GM12878 (cell line): ENCODE measurements around the gene RAB33A. TPM values are rescaled to one million over a fixed set of nuclear protein-coding genes. Genes with fewer than 3 reads are reported as not detected.

ENCODE experiments used
- ATAC-seq: fragments of 200-7000 bp; cut with Tn5 transposase; 3 replicates; pipeline ENCODE4 v1.9.1; 2020; ENCODE audit warnings: mild to moderate bottlenecking, moderate library complexity
- BruUV-seq: library from RNA; stranded (reverse); fragments of 400-500 nt; replicated peaks from 2 replicates; lab custom pipeline; 2021; lab: Mats Ljungman, UMichigan
- CTCF ChIA-PET: fragments of 300-600 bp; sonication (Branson Sonifier 250); formaldehyde crosslinking; extraction: SDS; loops from one replicate; lab custom pipeline; 2021; ENCODE audit warnings: inconsistent platforms; lab: Yijun Ruan, JAX
- POLR2A ChIA-PET: fragments of 350-600 bp; formaldehyde crosslinking; extraction: SDS; loops from one replicate; lab custom pipeline; 2021; ENCODE audit warnings: inconsistent platforms; lab: Charles Lee
- RAD21 ChIA-PET: fragments of 300-600 bp; sonication (Branson Sonifier 250); formaldehyde crosslinking; loops from one replicate; lab custom pipeline; 2023; ENCODE audit warnings: antibody characterized with exemption; ENCODE audit not compliant: unreplicated experiment; lab: Charles Lee
- SMC1A ChIA-PET: fragments of 300-600 bp; sonication (Branson Sonifier 250); formaldehyde crosslinking; loops from one replicate; lab custom pipeline; 2023; ENCODE audit not compliant: unreplicated experiment, uncharacterized antibody; lab: Charles Lee
- DNase-seq: peaks from one replicate; pipeline ENCODE4 v3.0.0-alpha.2; 2011; ENCODE audit warnings: low read depth, low spot score
- FAIRE-seq: peaks from 3 replicates; lab custom pipeline; 2011; peaks lifted over from hg19 to GRCh38; lab: Jason Lieb, UNC
- H2AFZ ChIP-seq: 2 replicates; pipeline ENCODE4 v1.6.0; 2011; ENCODE audit warnings: low read depth, low read length, control low read depth; ENCODE audit not compliant: control insufficient read depth
- H3K27ac ChIP-seq: 2 replicates; pipeline ENCODE4 v1.5.1; 2011; ENCODE audit warnings: control low read depth; ENCODE audit not compliant: control insufficient read depth, insufficient read depth
- H3K27me3 ChIP-seq, 2 experiments: replicated peaks in 1 of 2; 2 replicates each; pipeline versions ENCODE4 v1.6.0 to v1.6.1; 2011; ENCODE audit warnings: low read length in 1 of 2; ENCODE audit not compliant: control insufficient read depth in 2 of 2, insufficient read depth in 2 of 2
- H3K36me3 ChIP-seq, 2 experiments: 2 replicates each; pipeline ENCODE4 v1.5.1; 2011; ENCODE audit warnings: low read length in 1 of 2; ENCODE audit not compliant: control insufficient read depth in 2 of 2, insufficient read depth in 2 of 2
- H3K4me1 ChIP-seq: 2 replicates; pipeline ENCODE4 v1.6.1; 2011; ENCODE audit warnings: mild to moderate bottlenecking, low read length, moderate library complexity, mixed read lengths; ENCODE audit not compliant: control insufficient read depth, insufficient read depth
- H3K4me2 ChIP-seq: 2 replicates; pipeline ENCODE4 v1.6.0; 2011; ENCODE audit warnings: control low read depth; ENCODE audit not compliant: control insufficient read depth, insufficient read depth
- H3K4me3 ChIP-seq: fragments of 200-600 bp; sonication (generic); 2 replicates; pipeline ENCODE4 v1.5.1; 2016
- H3K79me2 ChIP-seq: 2 replicates; pipeline ENCODE4 v1.6.0; 2011; ENCODE audit warnings: low read length; ENCODE audit not compliant: control insufficient read depth, insufficient read depth
- H3K9ac ChIP-seq: 2 replicates; pipeline ENCODE4 v1.8.0; 2011; ENCODE audit warnings: low read length, control low read depth, mixed read lengths; ENCODE audit not compliant: control insufficient read depth, insufficient read depth
- H3K9me3 ChIP-seq: replicated peaks from 3 replicates; pipeline ENCODE4 v1.5.1; 2011; ENCODE audit warnings: mild to moderate bottlenecking, low read length; ENCODE audit not compliant: control insufficient read depth, insufficient read depth
- H4K20me1 ChIP-seq: 2 replicates; pipeline ENCODE4 v1.6.0; 2011; ENCODE audit not compliant: control insufficient read depth, insufficient read depth
- ATF7 ChIP-seq: fragments of 450-650 bp; IDR thresholded peaks from 2 replicates; pipeline ENCODE4 v1.6.1; 2016; ENCODE audit warnings: low read depth, mild to moderate bottlenecking
- CHD1 ChIP-seq: IDR thresholded peaks from 2 replicates; pipeline ENCODE4 v1.6.1; 2012; ENCODE audit warnings: low read depth, low read length, improper control_type of control experiment
- CREM ChIP-seq: IDR thresholded peaks from 2 replicates; pipeline ENCODE4 v1.6.1; 2014; ENCODE audit warnings: antibody characterized with exemption, low read depth
- EZH2 ChIP-seq: IDR thresholded peaks from 2 replicates; pipeline ENCODE4 v1.6.1; 2012; ENCODE audit warnings: low read depth, mild to moderate bottlenecking, control low read depth, inconsistent platforms, low read length, borderline replicate concordance; ENCODE audit not compliant: control insufficient read depth
- MEF2B ChIP-seq: fragments of 450-650 bp; IDR thresholded peaks from 2 replicates; pipeline ENCODE4 v1.6.1; 2018; ENCODE audit warnings: mild to moderate bottlenecking, moderate library complexity; ENCODE audit not compliant: partially characterized antibody, poor library complexity, severe bottlenecking
- PAX8 ChIP-seq: fragments of 450-650 bp; IDR thresholded peaks from 2 replicates; pipeline ENCODE4 v1.6.1; 2017; ENCODE audit warnings: mild to moderate bottlenecking, moderate library complexity
- RAD51 ChIP-seq: fragments of 450-650 bp; IDR thresholded peaks from 2 replicates; pipeline ENCODE4 v1.6.1; 2016; ENCODE audit warnings: moderate library complexity, mild to moderate bottlenecking, inconsistent platforms
- RELA ChIP-seq: fragments of 450-650 bp; IDR thresholded peaks from 2 replicates; pipeline ENCODE4 v1.8.0; 2014; ENCODE audit warnings: borderline replicate concordance; ENCODE audit not compliant: partially characterized antibody
- ZBED1 ChIP-seq: IDR thresholded peaks from 2 replicates; pipeline ENCODE4 v1.6.1; 2016; ENCODE audit warnings: borderline replicate concordance
- WGBS: methylation state at CpG from one replicate; pipeline ENCODE4 v1.1.6; 2016; ENCODE audit warnings: low lambda C conversion rate; ENCODE audit not compliant: insufficient replicate concordance, insufficient coverage; ENCODE audit errors: missing lambda C conversion rate; 5-methylcytosine and 5-hydroxymethylcytosine counted together
- in situ Hi-C: fragments of 300-500 bp; cut with MboI; formaldehyde crosslinking; loops from 9 replicates; pipeline ENCODE4 v1.14.3; 2018; ENCODE audit warnings: mixed read lengths
- intact Hi-C: fragments of 100-400 bp; cut with micrococcal nuclease; formaldehyde crosslinking; loops from one replicate; pipeline ENCODE4 v1.14.2; 2022; ENCODE audit not compliant: unreplicated experiment
- polyA plus RNA-seq, 11 experiments: library from polyadenylated mRNA; depleted of rRNA in 4 of 11; unstranded in 6 of 11; stranded (reverse) in 5 of 11; fragments of >200 nt; fragmentation: Nextera tagmentation in 4 of 11; fragmentation: Illumina TruSeq in 1 of 11; extraction: Ambion mirVana in 4 of 11; extraction: Trizol in 1 of 11; gene quantifications; 1 replicate in 1 of 11; 2 replicates in 10 of 11; pipeline versions ENCODE4 v1.2.1 to v1.2.3, GENCODE V29; 2011 to 2016; ENCODE audit warnings: inconsistent platforms in 2 of 11, missing spikeins in 2 of 11, low read depth in 1 of 11
- total RNA-seq, 4 experiments: library from RNA; depleted of rRNA in 3 of 4; stranded (reverse); fragments of >200 nt in 3 of 4; fragmentation: Illumina TruSeq in 1 of 4; extraction: Trizol in 1 of 4; gene quantifications; 2 replicates each; pipeline versions ENCODE4 v1.2.1 to v1.2.3, GENCODE V29; 2013 to 2021

RAB33A gene
- total and polyA plus RNA-seq, 10 of the 15 experiments (the other 5 are each of a cell fraction or from before 2014, with no cell fraction given): 6.3 to 67.3 (median 33.4) TPM

GRCh38 chrX:130162094-130162735, 9.5 kb upstream of the RAB33A start:
- POLR2A ChIA-PET: interaction anchor here (0.5 to 1.4 kb wide), 5 partner anchors 8 to 393 kb away, joined by 3 to 4 read pairs (median 3); partner anchors contain the start of gene RAB33A
- FAIRE-seq: no peak
- WGBS: 52% methylated on average over 6 of the region's 6 CpGs
- no peak for DNase-seq
- Histone ChIP-seq H2AFZ (no peak overlapping the region), H3K4me2 (no peak overlapping the region), H3K9me3 (no peaks in the 10 kb centered on the region), H3K79me2 (peaks cover 34% of the 10 kb centered on the region), H3K9ac (no peak overlapping the region), H3K27me3 (no peaks in the 10 kb centered on the region), H4K20me1 (no peaks in the 10 kb centered on the region), H3K36me3 (no peaks in the 10 kb centered on the region), H3K27ac (no peak overlapping the region), H3K4me3 (no peak overlapping the region), H3K4me1 (no peaks in the 10 kb centered on the region)
- SMC1A ChIA-PET: interaction anchor here (0.6 to 3.2 kb wide), 9 partner anchors 8 to 82 kb away, joined by 3 to 10 read pairs (median 3); no protein-coding TSS in a partner anchor
- RAD21 ChIA-PET: interaction anchor here (0.9 to 1.3 kb wide), 2 partner anchors 8 to 82 kb away, joined by 4 read pairs; no protein-coding TSS in a partner anchor
- no TSS peak for BruUV-seq
- intact Hi-C loops (no loop called here), in situ Hi-C loops (no loop called here)
- ATAC-seq: no peak
- CTCF ChIA-PET: interaction anchor here (0.9 to 1.7 kb wide), 6 partner anchors 14 to 82 kb away, joined by 3 to 11 read pairs (median 5); no protein-coding TSS in a partner anchor
- no peak for TF ChIP-seq ATF7
- no peak for TF ChIP-seq MEF2B
- no peak for TF ChIP-seq CREM
- no peak for TF ChIP-seq RAD51

- Histone ChIP-seq H3K27ac (no peak overlapping the region), H3K9me3 (no peaks in the 10 kb centered on the region), H3K36me3 (no peaks in the 10 kb centered on the region), H3K9ac (no peak overlapping the region), H3K4me3 (no peak overlapping the region), H3K4me1 (no peaks in the 10 kb centered on the region), H3K79me2 (peaks cover 35% of the 10 kb centered on the region), H2AFZ (no peak overlapping the region), H4K20me1 (no peaks in the 10 kb centered on the region), H3K27me3 (no peaks in the 10 kb centered on the region), H3K4me2 (no peak overlapping the region)
- FAIRE-seq: no peak
- no TSS peak for BruUV-seq
- DNase-seq: no peak
- POLR2A ChIA-PET: no interaction called here
- 67% methylated on average over 2 of the region's 2 CpGs for WGBS
- SMC1A ChIA-PET: interaction anchor here (1.1 to 1.5 kb wide), 3 partner anchors 10 to 32 kb away, joined by 3 to 5 read pairs (median 4); no protein-coding TSS in a partner anchor
- CTCF ChIA-PET: interaction anchor here (1.6 to 1.7 kb wide), 2 partner anchors 42 to 84 kb away, joined by 6 to 11 read pairs; no protein-coding TSS in a partner anchor
- TF ChIP-seq ZBED1: no peak
- no peak for TF ChIP-seq RELA
- no peak for TF ChIP-seq EZH2
- peak; percentile 35; the same call in 1 of the 2 replicates for TF ChIP-seq ATF7
- TF ChIP-seq PAX8: no peak
- TF ChIP-seq CHD1: no peak
- intact Hi-C loops (no loop called here), in situ Hi-C loops (no loop called here)
- RAD21 ChIA-PET: no interaction called here
- ATAC-seq: no peak
These were observed 8.4 kb upstream of the RAB33A start for GRCh38 chrX:130163398-130163797.
